Pancreas (tissue), 10 donors: ENCODE data around the gene NCOA3. TPM values are rescaled to one million over a fixed set of nuclear protein-coding genes. Genes with fewer than 3 reads are reported as not detected.
A peak's percentile ranks its signal among the peaks of the same experiment; 100 is the strongest.

Experiments used
- ATAC-seq, 4 donors: fragments of 200-7000 bp; cut with Tn5 transposase; one replicate each; pipeline versions ENCODE4 v1.8.0 to v1.9.1; 2020; ENCODE audit warnings: mild to moderate bottlenecking in 4 of 4, moderate library complexity in 4 of 4
- DNase-seq, 6 donors: peaks; one replicate each; pipeline ENCODE4 v3.0.0-alpha.2; 2020
- FAIRE-seq: peaks from 2 replicates; lab custom pipeline; 2012; peaks lifted over from hg19 to GRCh38; lab: Jason Lieb, UNC
- H3K27ac ChIP-seq, 4 donors: fragments of 200-600 bp; sonication (generic); 1 replicate in 3 of 4; 2 replicates in 1 of 4; pipeline versions ENCODE4 v1.5.0 to v1.8.0; 2020
- H3K27me3 ChIP-seq, 4 donors: fragments of 200-600 bp; one replicate each; pipeline ENCODE4 v1.8.0; 2021
- H3K36me3 ChIP-seq, 3 donors: fragments of 200-600 bp; sonication (generic) in 1 of 3; one replicate each; pipeline versions ENCODE4 v1.5.0 to v1.8.0; 2020 to 2021
- H3K4me1 ChIP-seq, 3 donors: fragments of 200-600 bp; one replicate each; pipeline ENCODE4 v1.8.0; 2021
- H3K4me3 ChIP-seq, 4 donors: fragments of 200-600 bp; sonication (generic) in 2 of 4; one replicate each; pipeline versions ENCODE4 v1.5.0 to v1.8.0; 2020 to 2021
- H3K9me3 ChIP-seq, 4 donors: fragments of 200-600 bp; one replicate each; pipeline ENCODE4 v1.8.0; 2021
- WGBS, 2 donors: extraction: QIAGEN DNeasy Blood & Tissue Kit; methylation state at CpG; one replicate each; pipeline ENCODE4 v1.1.7; 2013; 5-methylcytosine and 5-hydroxymethylcytosine counted together
- intact Hi-C, 3 donors: fragments of 100-400 bp; cut with DNase I; formaldehyde crosslinking; loops; one replicate each; pipeline versions ENCODE4 v1.11.1 to v1.14.2; 2022
- polyA plus RNA-seq, 2 donors: library from polyadenylated mRNA; stranded (reverse); fragments of 200-250 nt; gene quantifications; one replicate each; pipeline ENCODE4 v1.2.3, GENCODE V29; 2013
- total RNA-seq, 6 donors: library from RNA; stranded (reverse); fragmentation: NEBNext Ultra II Directional in 4 of 6; extraction: Animal tissue kit (Norgen Biotek cat#: 25700) in 4 of 6; gene quantifications; one replicate each; pipeline versions ENCODE4 v1.2.1 to v1.2.4, GENCODE V29; 2021 to 2023
- TF ChIP-seq, protein P1 (sequence below), 4 donors: fragments of 200-600 bp; sonication (generic) in 3 of 4; IDR thresholded peaks; one replicate each; pipeline versions ENCODE4 v1.5.0 to v1.8.0; 2021; ENCODE audit warnings: antibody characterized with exemption in 4 of 4
- donor health status: healthy with polysubstance abuse.
- donor health status: DM: no; HTN: no; CAD: no; lungs with moderate emphysema.
- donor health status: DM: no; HTN: no; CAD: no.
- donor health status: control.
- donor health status: control.
- donor health status: Bipolar disorder and iron deficiency.
- donor health status: DM: yes; HTN: yes; CAD: no.
- donor health status: DM: no; HTN: no; CAD: no.
- donor health status: DM: no; HTN: no; CAD: no.
- donor health status: DM: yes; HTN: yes; CAD: no.

The NCOA3 gene
- total and polyA plus RNA-seq, 8 donors: 3.6 to 17.4 (median 10.5) TPM

DNA sequence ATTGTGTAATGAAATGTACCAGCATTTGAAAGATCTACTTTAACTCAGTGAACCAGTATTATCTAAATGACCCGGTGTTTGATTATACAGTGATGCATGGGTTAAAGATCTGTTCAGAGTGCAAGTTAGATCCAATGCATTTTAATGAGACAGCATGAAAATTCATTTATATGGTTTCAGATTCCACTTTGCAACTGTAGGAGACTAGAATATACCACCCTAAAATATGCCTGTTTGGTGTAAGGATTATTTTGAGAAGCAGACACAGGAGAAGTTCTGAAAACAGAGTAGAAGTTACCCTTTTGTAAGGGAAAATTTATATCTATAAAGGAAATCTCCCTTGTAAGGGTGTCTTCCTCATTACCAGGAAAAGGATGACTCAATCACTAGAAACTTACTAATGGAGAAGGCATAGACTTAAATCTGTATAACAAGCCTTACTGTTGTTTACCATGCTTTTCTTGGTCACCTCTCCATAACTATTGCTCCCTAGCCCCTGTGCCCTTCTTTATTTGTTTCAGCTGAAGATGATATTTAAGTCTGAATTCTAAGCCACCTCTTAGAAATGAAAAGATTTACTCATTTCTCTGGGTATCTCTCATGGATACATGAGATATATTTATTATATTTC is 105.4 kb downstream of the NCOA3 start:
- intact Hi-C loops: no loop called here
- FAIRE-seq (no peak), ATAC-seq (peak in 1 of 4 donors; percentile 13)

DNA sequence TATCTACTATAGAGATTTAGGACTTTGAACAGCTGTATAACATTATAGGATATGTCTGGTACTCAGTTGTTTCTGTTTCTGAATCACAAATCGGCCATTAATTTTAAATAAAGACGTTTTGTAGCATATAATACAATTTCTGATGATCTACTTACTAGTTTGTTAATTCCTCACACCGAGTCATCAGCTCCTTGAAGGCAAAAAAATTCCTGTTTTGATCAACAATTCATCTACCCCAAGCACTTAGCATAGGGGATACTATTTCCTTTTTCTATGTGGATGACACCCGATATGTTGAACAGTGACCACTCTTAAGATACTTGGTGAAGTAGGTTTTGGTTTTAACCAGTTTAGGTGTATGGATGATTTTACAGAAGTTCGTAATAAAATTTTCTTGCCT is 107.3 kb downstream of the NCOA3 start:
- Histone ChIP-seq H3K27me3 (no peaks in the 10 kb centered on the region), H3K27ac (no peak overlapping the region), H3K36me3 (no peaks in the 10 kb centered on the region), H3K9me3 (no peaks in the 10 kb centered on the region), H3K4me3 (no peak overlapping the region), H3K4me1 (peaks cover 0 to 11% (median 6%) of the 10 kb centered on the region in 3 donors)
- FAIRE-seq (no peak), ATAC-seq (no peak), DNase-seq (no peak)
- TF ChIP-seq, protein P1, sequence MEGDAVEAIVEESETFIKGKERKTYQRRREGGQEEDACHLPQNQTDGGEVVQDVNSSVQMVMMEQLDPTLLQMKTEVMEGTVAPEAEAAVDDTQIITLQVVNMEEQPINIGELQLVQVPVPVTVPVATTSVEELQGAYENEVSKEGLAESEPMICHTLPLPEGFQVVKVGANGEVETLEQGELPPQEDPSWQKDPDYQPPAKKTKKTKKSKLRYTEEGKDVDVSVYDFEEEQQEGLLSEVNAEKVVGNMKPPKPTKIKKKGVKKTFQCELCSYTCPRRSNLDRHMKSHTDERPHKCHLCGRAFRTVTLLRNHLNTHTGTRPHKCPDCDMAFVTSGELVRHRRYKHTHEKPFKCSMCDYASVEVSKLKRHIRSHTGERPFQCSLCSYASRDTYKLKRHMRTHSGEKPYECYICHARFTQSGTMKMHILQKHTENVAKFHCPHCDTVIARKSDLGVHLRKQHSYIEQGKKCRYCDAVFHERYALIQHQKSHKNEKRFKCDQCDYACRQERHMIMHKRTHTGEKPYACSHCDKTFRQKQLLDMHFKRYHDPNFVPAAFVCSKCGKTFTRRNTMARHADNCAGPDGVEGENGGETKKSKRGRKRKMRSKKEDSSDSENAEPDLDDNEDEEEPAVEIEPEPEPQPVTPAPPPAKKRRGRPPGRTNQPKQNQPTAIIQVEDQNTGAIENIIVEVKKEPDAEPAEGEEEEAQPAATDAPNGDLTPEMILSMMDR (IDR thresholded peaks at IDR 0.05): no peak
- WGBS, 2 donors: 88 to 92% methylated on average over 5 of the region's 5 CpGs
- intact Hi-C loops: no loop called here

More for the DNA sequence above, 105.4 kb downstream of the NCOA3 start:
- Histone ChIP-seq H3K27ac (no peak overlapping the region), H3K36me3 (no peaks in the 10 kb centered on the region), H3K9me3 (no peaks in the 10 kb centered on the region), H3K4me3 (no peak overlapping the region), H3K27me3 (no peaks in the 10 kb centered on the region), H3K4me1 (peaks cover 0 to 11% (median 6%) of the 10 kb centered on the region in 3 donors)
- 77 to 78% methylated on average over 1 of the region's 1 CpG for WGBS, 2 donors
- TF ChIP-seq, protein P1 (IDR thresholded peaks at IDR 0.05): no peak
- no peak for DNase-seq

DNA sequence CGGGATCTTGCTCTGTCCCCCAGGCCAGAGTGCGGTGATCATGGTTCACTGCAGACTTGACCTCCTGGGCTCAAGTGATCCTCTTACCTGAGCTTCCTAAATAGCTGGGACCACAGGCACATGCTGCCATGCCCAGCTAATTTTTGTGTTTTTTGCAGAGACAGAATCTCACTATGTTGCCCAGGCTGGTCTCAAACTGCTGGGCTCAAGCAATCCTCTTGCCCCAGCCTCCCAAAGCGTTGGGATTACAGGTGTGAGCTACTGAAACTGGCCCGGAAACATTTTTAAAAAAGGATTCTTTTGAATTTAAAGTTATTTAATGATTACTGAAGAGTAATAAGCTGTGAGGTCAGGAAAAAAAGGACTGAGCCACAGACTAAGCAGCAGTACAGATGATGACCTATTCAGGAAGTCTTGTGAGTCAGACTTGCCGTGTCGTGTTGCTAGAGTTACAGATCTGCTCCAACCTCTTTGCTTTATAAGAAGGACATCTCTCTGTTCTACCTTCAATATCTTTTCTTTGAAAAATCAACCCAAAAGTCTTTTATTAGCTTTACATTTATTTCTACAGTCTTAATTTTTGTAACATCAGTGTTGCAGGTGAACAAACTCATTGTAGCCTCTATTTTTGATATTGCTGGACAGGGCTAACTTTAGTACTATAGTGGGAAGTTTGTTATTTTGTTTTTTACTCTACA is 108.7 kb downstream of the NCOA3 start:
- H3K27ac ChIP-seq: peak overlapping the region in 1 of 4 donors; percentile 3
- intact Hi-C loops: no loop called here
- 82 to 88% methylated on average over 6 of the region's 6 CpGs for WGBS, 2 donors
- no peak overlapping the region for H3K4me3 ChIP-seq
- H3K9me3 ChIP-seq: no peaks in the 10 kb centered on the region
- TF ChIP-seq, protein P1 (IDR thresholded peaks at IDR 0.05): no peak
- H3K36me3 ChIP-seq: no peaks in the 10 kb centered on the region
- H3K4me1 ChIP-seq: peaks cover 0 to 8% (median 3%) of the 10 kb centered on the region in 3 donors
- DNase-seq: no peak
- no peak for FAIRE-seq
- no peaks in the 10 kb centered on the region for H3K27me3 ChIP-seq
- ATAC-seq: peak in 3 of 4 donors; percentile 64 to 84 (median 82)

- DNase-seq (no peak), FAIRE-seq (no peak), ATAC-seq (no peak)
- intact Hi-C loops: no loop called here
- Histone ChIP-seq H3K4me1 (peaks cover 0 to 4% (median 0%) of the 10 kb centered on the region in 3 donors), H3K4me3 (no peak overlapping the region), H3K36me3 (no peaks in the 10 kb centered on the region), H3K27ac (peak overlapping the region in 1 of 4 donors; percentile 3), H3K9me3 (no peaks in the 10 kb centered on the region), H3K27me3 (no peaks in the 10 kb centered on the region)
- TF ChIP-seq, protein P1 (IDR thresholded peaks at IDR 0.05): no peak
These were observed 109.2 kb downstream of the NCOA3 start for GRCh38 chr20:47610945-47611250.

DNA sequence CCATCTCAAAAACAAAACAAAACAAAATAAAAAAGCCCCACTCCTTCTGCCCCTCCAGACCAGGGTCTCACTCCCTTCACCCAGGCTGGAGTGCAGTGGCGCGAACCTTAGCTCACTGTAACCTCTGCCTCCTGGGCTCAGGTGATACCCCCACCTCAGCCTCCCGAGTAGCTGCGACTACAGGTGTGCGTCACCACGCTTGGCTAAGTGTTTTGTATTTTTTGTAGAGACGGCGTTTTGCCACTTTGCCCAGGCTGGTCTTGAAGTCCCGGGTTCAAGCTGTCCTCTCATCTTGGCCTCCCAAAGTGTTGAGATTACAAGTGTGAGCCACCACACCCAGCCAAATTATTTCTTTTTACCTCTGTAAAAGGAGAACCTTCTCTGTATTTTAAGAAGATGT is 110.1 kb downstream of the NCOA3 start:
- WGBS, 2 donors: 96 to 98% methylated on average over 9 of the region's 9 CpGs
- TF ChIP-seq, protein P1 (IDR thresholded peaks at IDR 0.05): no peak
- Histone ChIP-seq H3K27ac (no peak overlapping the region), H3K4me3 (no peak overlapping the region), H3K36me3 (no peaks in the 10 kb centered on the region), H3K4me1 (peaks cover 0 to 4% (median 0%) of the 10 kb centered on the region in 3 donors), H3K9me3 (no peaks in the 10 kb centered on the region), H3K27me3 (no peaks in the 10 kb centered on the region)
- ATAC-seq (no peak), DNase-seq (no peak), FAIRE-seq (no peak)
- intact Hi-C loops: no loop called here
